ENCODE measurements around the gene LRP3.

DNA sequence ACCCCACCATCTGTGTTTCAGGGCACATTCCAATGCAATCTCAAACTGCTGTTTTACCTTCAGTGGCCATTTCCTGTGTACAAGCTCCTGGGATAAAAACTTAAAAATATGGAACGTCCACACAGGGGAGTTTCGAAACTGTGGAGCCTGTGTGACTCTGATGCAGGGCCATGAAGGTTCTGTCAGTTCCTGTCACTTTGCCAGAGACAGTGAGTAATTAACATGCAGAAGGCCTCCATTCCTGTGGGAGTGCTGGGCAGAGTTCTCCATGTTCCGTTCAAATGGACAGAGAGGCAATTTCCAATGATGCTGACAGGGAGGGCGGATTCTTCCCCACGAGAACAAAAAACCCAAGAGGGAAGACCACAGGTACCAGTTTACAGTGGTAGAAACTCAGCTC is 37.8 kb upstream of the LRP3 start:
- TF ChIP-seq, protein P1, sequence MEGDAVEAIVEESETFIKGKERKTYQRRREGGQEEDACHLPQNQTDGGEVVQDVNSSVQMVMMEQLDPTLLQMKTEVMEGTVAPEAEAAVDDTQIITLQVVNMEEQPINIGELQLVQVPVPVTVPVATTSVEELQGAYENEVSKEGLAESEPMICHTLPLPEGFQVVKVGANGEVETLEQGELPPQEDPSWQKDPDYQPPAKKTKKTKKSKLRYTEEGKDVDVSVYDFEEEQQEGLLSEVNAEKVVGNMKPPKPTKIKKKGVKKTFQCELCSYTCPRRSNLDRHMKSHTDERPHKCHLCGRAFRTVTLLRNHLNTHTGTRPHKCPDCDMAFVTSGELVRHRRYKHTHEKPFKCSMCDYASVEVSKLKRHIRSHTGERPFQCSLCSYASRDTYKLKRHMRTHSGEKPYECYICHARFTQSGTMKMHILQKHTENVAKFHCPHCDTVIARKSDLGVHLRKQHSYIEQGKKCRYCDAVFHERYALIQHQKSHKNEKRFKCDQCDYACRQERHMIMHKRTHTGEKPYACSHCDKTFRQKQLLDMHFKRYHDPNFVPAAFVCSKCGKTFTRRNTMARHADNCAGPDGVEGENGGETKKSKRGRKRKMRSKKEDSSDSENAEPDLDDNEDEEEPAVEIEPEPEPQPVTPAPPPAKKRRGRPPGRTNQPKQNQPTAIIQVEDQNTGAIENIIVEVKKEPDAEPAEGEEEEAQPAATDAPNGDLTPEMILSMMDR (IDR thresholded peaks at IDR 0.05; ENCODE audit: low read length) = no peak
- TF ChIP-seq EZH2phosphoT487 (IDR thresholded peaks at IDR 0.05; ENCODE audit: low read length) (no peak), EZH2 (optimal IDR thresholded peaks at IDR 0.05; ENCODE audit: low read depth, low read length) (no peak)

Data from MM.1S (cell line).